ENCODE data around the gene NFIB. TPM values are rescaled to one million over a fixed set of nuclear protein-coding genes. Genes with fewer than 3 reads are reported as not detected.

Gene NFIB
- total and polyA plus RNA-seq, 2 of the 4 experiments (the other 2 are of a cell fraction), result 1.4 to 2.0 TPM

DNA sequence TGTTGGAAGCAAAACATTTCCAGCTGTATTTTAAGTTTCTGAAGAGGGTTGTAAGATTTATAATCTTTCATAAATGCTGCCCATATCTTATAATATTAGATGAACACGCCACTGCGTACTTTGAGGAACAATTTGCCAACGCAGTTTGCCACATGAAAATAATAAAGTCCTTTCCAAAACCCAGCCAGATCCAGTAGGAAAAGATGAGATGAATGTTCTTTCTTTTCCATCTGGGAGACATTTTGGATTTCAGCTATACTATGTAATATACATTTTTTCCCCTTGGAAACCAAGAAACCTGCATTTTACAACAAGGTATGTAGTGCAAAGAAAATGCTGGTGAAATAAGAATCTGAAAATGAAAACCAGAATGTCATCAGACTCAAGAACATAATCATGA, 125.4 kb downstream of the NFIB start:
- dilution Hi-C loops (cut with HindIII; ENCODE audit: low sequenced_read_pairs, unreplicated experiment), result no loop called here
- no peak overlapping the region for H3K4me2 ChIP-seq (ENCODE audit: low read depth, low read length)
- no peak overlapping the region for H3K4me3 ChIP-seq (ENCODE audit: insufficient read depth, low read depth, low read length)
- no peak overlapping the region for H3K9ac ChIP-seq (ENCODE audit: low read depth, low read length)
- in situ Hi-C loops (cut with MboI; ENCODE audit: low sequenced_read_pairs), result no loop called here
- no peaks in the 10 kb centered on the region for H3K4me1 ChIP-seq (ENCODE audit: control insufficient read depth, insufficient read depth, low read length)
- no peak overlapping the region for H4K91ac ChIP-seq (ENCODE audit: insufficient read depth, low read depth, low read length)
- no peak overlapping the region for H4K5ac ChIP-seq (ENCODE audit: low read depth, low read length)
- no peak overlapping the region for H3K27ac ChIP-seq (ENCODE audit: insufficient read depth, low read length)
- H4K8ac ChIP-seq (ENCODE audit: low read depth in 2 of 2, low read length in 2 of 2), result no peak overlapping the region
- H3K27me3 ChIP-seq (ENCODE audit: control insufficient read depth, insufficient read depth, low read length), result peaks cover 2% of the 10 kb centered on the region; the same call in 1 of the 2 replicates
- no peak overlapping the region for H2AK5ac ChIP-seq (ENCODE audit: low read depth, low read length)
- no peak overlapping the region for H3K4ac ChIP-seq (ENCODE audit: low read depth, low read length)
- no peaks in the 10 kb centered on the region for H3K79me1 ChIP-seq (ENCODE audit: low read depth in 1 of 2, low read length in 2 of 2)
- CTCF ChIA-PET, result no interaction called here
- no peak overlapping the region for H3K56ac ChIP-seq (ENCODE audit: extremely low read depth, insufficient read depth, low read length)
- H2BK20ac ChIP-seq (ENCODE audit: low read depth, low read length), result no peak overlapping the region
- no peak overlapping the region for H2BK5ac ChIP-seq (ENCODE audit: low read depth, low read length, poor library complexity, severe bottlenecking)
- no peak overlapping the region for H2BK120ac ChIP-seq (ENCODE audit: low read depth, low read length)
- H3K36me3 ChIP-seq (ENCODE audit: control insufficient read depth, insufficient read depth, low read length), result no peaks in the 10 kb centered on the region
- no peak for DNase-seq
- H3K23ac ChIP-seq (ENCODE audit: low read depth, low read length), result no peak overlapping the region
- WGBS, 2 experiments (ENCODE audit: extremely low coverage in 2 of 2, insufficient read length in 1 of 2), result no CpG with 5 or more reads among the region's 3 CpGs
- no TSS peak for BruUV-seq (replicated peaks)
- H3K18ac ChIP-seq (ENCODE audit: low read depth, low read length), result no peak overlapping the region
- POLR2A ChIA-PET (ENCODE audit: unreplicated experiment), result no interaction called here
- ATAC-seq (ENCODE audit: low read depth), result no peak
- no peak overlapping the region for H2AK9ac ChIP-seq (replicated peaks; ENCODE audit: low read depth, low read length, poor library complexity)
- TF ChIP-seq NFE2L2 (IDR thresholded peaks at IDR 0.05; ENCODE audit: low read depth, low read length) (no peak), RFX5 (IDR thresholded peaks at IDR 0.05; ENCODE audit: low read depth, low read length) (no peak), MAZ (IDR thresholded peaks at IDR 0.05; ENCODE audit: borderline replicate concordance, low read depth, low read length) (no peak), RCOR1 (IDR thresholded peaks at IDR 0.05; ENCODE audit: insufficient replicate concordance, low read length) (no peak), POLR2A (IDR thresholded peaks at IDR 0.05; ENCODE audit: low read depth, low read length) (no peak), SMC3 (IDR thresholded peaks at IDR 0.05; ENCODE audit: low read depth, low read length) (no peak), FOS (IDR thresholded peaks at IDR 0.05; ENCODE audit: low read depth, low read length) (no peak), BHLHE40 (IDR thresholded peaks at IDR 0.05; ENCODE audit: low read depth, low read length) (no peak), CEBPB (IDR thresholded peaks at IDR 0.05; ENCODE audit: low read depth, low read length) (no peak), RAD21 (IDR thresholded peaks at IDR 0.05; ENCODE audit: low read length) (no peak), MXI1 (IDR thresholded peaks at IDR 0.05; ENCODE audit: borderline replicate concordance, low read depth, low read length) (no peak)
- TF ChIP-seq, protein P1, sequence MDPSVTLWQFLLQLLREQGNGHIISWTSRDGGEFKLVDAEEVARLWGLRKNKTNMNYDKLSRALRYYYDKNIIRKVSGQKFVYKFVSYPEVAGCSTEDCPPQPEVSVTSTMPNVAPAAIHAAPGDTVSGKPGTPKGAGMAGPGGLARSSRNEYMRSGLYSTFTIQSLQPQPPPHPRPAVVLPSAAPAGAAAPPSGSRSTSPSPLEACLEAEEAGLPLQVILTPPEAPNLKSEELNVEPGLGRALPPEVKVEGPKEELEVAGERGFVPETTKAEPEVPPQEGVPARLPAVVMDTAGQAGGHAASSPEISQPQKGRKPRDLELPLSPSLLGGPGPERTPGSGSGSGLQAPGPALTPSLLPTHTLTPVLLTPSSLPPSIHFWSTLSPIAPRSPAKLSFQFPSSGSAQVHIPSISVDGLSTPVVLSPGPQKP (IDR thresholded peaks at IDR 0.05; ENCODE audit: borderline replicate concordance, low read depth, low read length), result no peak
- TF ChIP-seq, protein P2, sequence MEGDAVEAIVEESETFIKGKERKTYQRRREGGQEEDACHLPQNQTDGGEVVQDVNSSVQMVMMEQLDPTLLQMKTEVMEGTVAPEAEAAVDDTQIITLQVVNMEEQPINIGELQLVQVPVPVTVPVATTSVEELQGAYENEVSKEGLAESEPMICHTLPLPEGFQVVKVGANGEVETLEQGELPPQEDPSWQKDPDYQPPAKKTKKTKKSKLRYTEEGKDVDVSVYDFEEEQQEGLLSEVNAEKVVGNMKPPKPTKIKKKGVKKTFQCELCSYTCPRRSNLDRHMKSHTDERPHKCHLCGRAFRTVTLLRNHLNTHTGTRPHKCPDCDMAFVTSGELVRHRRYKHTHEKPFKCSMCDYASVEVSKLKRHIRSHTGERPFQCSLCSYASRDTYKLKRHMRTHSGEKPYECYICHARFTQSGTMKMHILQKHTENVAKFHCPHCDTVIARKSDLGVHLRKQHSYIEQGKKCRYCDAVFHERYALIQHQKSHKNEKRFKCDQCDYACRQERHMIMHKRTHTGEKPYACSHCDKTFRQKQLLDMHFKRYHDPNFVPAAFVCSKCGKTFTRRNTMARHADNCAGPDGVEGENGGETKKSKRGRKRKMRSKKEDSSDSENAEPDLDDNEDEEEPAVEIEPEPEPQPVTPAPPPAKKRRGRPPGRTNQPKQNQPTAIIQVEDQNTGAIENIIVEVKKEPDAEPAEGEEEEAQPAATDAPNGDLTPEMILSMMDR (conservative IDR thresholded peaks at IDR 0.05; ENCODE audit: low read depth, low read length), result no peak
- TF ChIP-seq, protein P3, sequence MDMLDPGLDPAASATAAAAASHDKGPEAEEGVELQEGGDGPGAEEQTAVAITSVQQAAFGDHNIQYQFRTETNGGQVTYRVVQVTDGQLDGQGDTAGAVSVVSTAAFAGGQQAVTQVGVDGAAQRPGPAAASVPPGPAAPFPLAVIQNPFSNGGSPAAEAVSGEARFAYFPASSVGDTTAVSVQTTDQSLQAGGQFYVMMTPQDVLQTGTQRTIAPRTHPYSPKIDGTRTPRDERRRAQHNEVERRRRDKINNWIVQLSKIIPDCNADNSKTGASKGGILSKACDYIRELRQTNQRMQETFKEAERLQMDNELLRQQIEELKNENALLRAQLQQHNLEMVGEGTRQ (IDR thresholded peaks at IDR 0.05; ENCODE audit: low read depth, low read length), result no peak
- no peak overlapping the region for H3K14ac ChIP-seq (replicated peaks; ENCODE audit: low read depth, low read length)
- H2AFZ ChIP-seq (replicated peaks; ENCODE audit: low read length, poor library complexity), result no peak overlapping the region
- intact Hi-C loops (cut with micrococcal nuclease), result no loop called here
- no peak overlapping the region for H2BK15ac ChIP-seq (ENCODE audit: low read depth, low read length)
- H4K20me1 ChIP-seq (ENCODE audit: insufficient read depth, low read length), result no peaks in the 10 kb centered on the region
- no peaks in the 10 kb centered on the region; the same call in 1 of the 2 replicates for H3K9me1 ChIP-seq (ENCODE audit: insufficient read depth, low read length)
- H3K9me3 ChIP-seq (ENCODE audit: control insufficient read depth, insufficient read depth, low read length), result no peaks in the 10 kb centered on the region
